ENCODE data around the gene FRAS1. TPM values are rescaled to one million over a fixed set of nuclear protein-coding genes. Genes with fewer than 3 reads are reported as not detected.

FRAS1 gene
- total and polyA plus RNA-seq, 9 of the 15 experiments (the other 6 are each of a cell fraction or from before 2014, with no cell fraction given): under 0.01 to 0.11 (median 0.04) TPM; not detected in 2

- intact Hi-C loops (cut with micrococcal nuclease): loop anchor here (5.0 to 10.0 kb wide), 4 partner anchors 104 to 354 kb away; no protein-coding TSS in a partner anchor
- ATAC-seq (no peak), FAIRE-seq (no peak), DNase-seq (ENCODE audit: extremely low read depth in 1 of 4, low spot score in 3 of 4) (no peak)
- no peak for TF ChIP-seq ZNF277 (CRISPR knock-in tag; IDR thresholded peaks at IDR 0.05; ENCODE audit: borderline replicate concordance)
- TF ChIP-seq ARHGAP35 (IDR thresholded peaks at IDR 0.05; ENCODE audit: partially characterized antibody): no peak
- no peak for TF ChIP-seq HDAC8 (tag; IDR thresholded peaks at IDR 0.05)
- TF ChIP-seq ZNF586 (CRISPR knock-in tag; conservative IDR thresholded peaks at IDR 0.05): no peak
- ChIA-PET CTCF (ENCODE audit: low intra/inter-chr PET ratio) (no interaction called here), POLR2A (interaction anchor here (0.8 kb wide), 1 partner anchor 46 kb away, joined by 3 read pairs; no protein-coding TSS in a partner anchor)
- Histone ChIP-seq H4K20me1 (replicated peaks; ENCODE audit: control insufficient read depth, insufficient read depth, low read length) (no peaks in the 10 kb centered on the region), H3K36me3 (ENCODE audit: control insufficient read depth, insufficient read depth, low read length) (no peaks in the 10 kb centered on the region), H3K4me1 (replicated peaks in 1 of 2; ENCODE audit: control insufficient read depth in 2 of 2, insufficient read depth in 2 of 2, low read length in 2 of 2) (no peaks in the 10 kb centered on the region), H2AFZ (ENCODE audit: low read depth, low read length) (no peak overlapping the region), H3K9me1 (ENCODE audit: control insufficient read depth, insufficient read depth, low read length) (no peaks in the 10 kb centered on the region), H3K27ac (ENCODE audit: extremely low read depth, low read depth, low read length) (no peak overlapping the region), H3K4me2 (ENCODE audit: insufficient read depth, low read length) (no peak overlapping the region), H3K79me2 (ENCODE audit: control insufficient read depth, insufficient read depth, low read length) (no peaks in the 10 kb centered on the region), H3K27me3 (ENCODE audit: control insufficient read depth in 2 of 2, insufficient read depth in 2 of 2, low read length in 2 of 2) (peaks cover 0 to 6% of the 10 kb centered on the region in 2 experiments; a peak in 2 of 5 replicates), H3K4me3 (no peak overlapping the region), H3K9ac (ENCODE audit: insufficient read depth in 1 of 2, low read depth in 2 of 2, low read length in 2 of 2) (no peak overlapping the region), H3K9me3 (replicated peaks; ENCODE audit: control insufficient read depth, insufficient read depth, low read depth, low read length) (no peaks in the 10 kb centered on the region)
- no TSS peak for BruUV-seq (replicated peaks)
- 27% methylated on average over 3 of the region's 3 CpGs for WGBS (ENCODE audit: insufficient coverage, low coverage, missing lambda C conversion rate)
- in situ Hi-C loops (cut with MboI): no loop called here
These were observed 461.4 kb downstream of the FRAS1 start for GRCh38 chr4:78518561-78518960.

GRCh38 chr4:78519962-78520361 is 462.8 kb downstream of the FRAS1 start:
- Histone ChIP-seq H3K27me3 (ENCODE audit: control insufficient read depth in 2 of 2, insufficient read depth in 2 of 2, low read length in 2 of 2) (peaks cover 0 to 6% of the 10 kb centered on the region in 2 experiments; a peak in 2 of 5 replicates), H3K9me3 (replicated peaks; ENCODE audit: control insufficient read depth, insufficient read depth, low read depth, low read length) (no peaks in the 10 kb centered on the region), H2AFZ (ENCODE audit: low read depth, low read length) (no peak overlapping the region), H3K79me2 (ENCODE audit: control insufficient read depth, insufficient read depth, low read length) (no peaks in the 10 kb centered on the region), H3K9ac (ENCODE audit: insufficient read depth in 1 of 2, low read depth in 2 of 2, low read length in 2 of 2) (no peak overlapping the region), H3K9me1 (ENCODE audit: control insufficient read depth, insufficient read depth, low read length) (no peaks in the 10 kb centered on the region), H4K20me1 (replicated peaks; ENCODE audit: control insufficient read depth, insufficient read depth, low read length) (no peaks in the 10 kb centered on the region), H3K4me3 (no peak overlapping the region), H3K27ac (ENCODE audit: extremely low read depth, low read depth, low read length) (no peak overlapping the region), H3K4me2 (ENCODE audit: insufficient read depth, low read length) (no peak overlapping the region), H3K4me1 (replicated peaks in 1 of 2; ENCODE audit: control insufficient read depth in 2 of 2, insufficient read depth in 2 of 2, low read length in 2 of 2) (peaks cover 0 to 9% of the 10 kb centered on the region in 2 experiments; a peak in 2 of 5 replicates), H3K36me3 (ENCODE audit: control insufficient read depth, insufficient read depth, low read length) (no peaks in the 10 kb centered on the region)
- no TSS peak for BruUV-seq (replicated peaks)
- in situ Hi-C loops (cut with MboI): no loop called here
- ATAC-seq: no peak
- TF ChIP-seq XRCC4 (IDR thresholded peaks at IDR 0.05; ENCODE audit: extremely low read depth, insufficient read depth, insufficient read length): no peak
- no peak for TF ChIP-seq ZNF699 (CRISPR knock-in tag; IDR thresholded peaks at IDR 0.05; ENCODE audit: insufficient replicate concordance)
- no peak for TF ChIP-seq RUNX1 (IDR thresholded peaks at IDR 0.05; ENCODE audit: low read depth)
- no peak for TF ChIP-seq MTF1 (CRISPR knock-in tag; IDR thresholded peaks at IDR 0.05; ENCODE audit: borderline replicate concordance)
- no peak for TF ChIP-seq POLR2A (conservative IDR thresholded peaks at IDR 0.05)
- TF ChIP-seq BACH1 (tag; IDR thresholded peaks at IDR 0.05): no peak
- intact Hi-C loops (cut with micrococcal nuclease): loop anchor here (5.0 to 10.0 kb wide), 5 partner anchors 105 to 355 kb away; no protein-coding TSS in a partner anchor
- DNase-seq (ENCODE audit: extremely low read depth in 1 of 4, low spot score in 3 of 4): no peak
- ChIA-PET CTCF (ENCODE audit: low intra/inter-chr PET ratio) (interaction anchor here (0.6 kb wide), 1 partner anchor 898 kb away, joined by 3 read pairs; no protein-coding TSS in a partner anchor), POLR2A (no interaction called here)
- no peak for FAIRE-seq
- WGBS (ENCODE audit: insufficient coverage, low coverage, missing lambda C conversion rate): 23% methylated on average over 3 of the region's 3 CpGs
